AG04450 (cell line): Measurements from ENCODE around the gene TLX3. TPM values are rescaled to one million over a fixed set of nuclear protein-coding genes. Genes with fewer than 3 reads are reported as not detected.

Experiments
- CTCF ChIA-PET: fragments of 300-600, 350-600 bp; formaldehyde crosslinking; extraction: SDS; loops from one replicate; lab custom pipeline; 2022; ENCODE audit warnings: antibody characterized with exemption, inconsistent platforms; lab: Charles Lee
- POLR2A ChIA-PET: fragments of 350-600 bp; formaldehyde crosslinking; extraction: SDS; loops from one replicate; lab custom pipeline; 2021; ENCODE audit warnings: antibody characterized with exemption, inconsistent platforms; lab: Yijun Ruan, JAX
- DNase-seq: peaks from one replicate; pipeline ENCODE4 v3.0.0-alpha.2; 2011; ENCODE audit warnings: low read depth, low spot score
- H3K27ac ChIP-seq: one replicate; pipeline ENCODE4 v1.5.1; 2012; ENCODE audit warnings: low read depth, low read length, control low read depth
- H3K27me3 ChIP-seq: one replicate; pipeline ENCODE4 v1.6.0; 2012; ENCODE audit warnings: low read length; ENCODE audit not compliant: control insufficient read depth, insufficient read depth
- H3K4me3 ChIP-seq: 2 replicates; pipeline ENCODE4 v1.5.1; 2011; ENCODE audit warnings: mild to moderate bottlenecking, low read depth, low read length, control low read depth
- H3K9me3 ChIP-seq: 2 replicates; pipeline ENCODE4 v1.5.1; 2012; ENCODE audit warnings: low read length; ENCODE audit not compliant: control insufficient read depth, insufficient read depth
- polyA plus RNA-seq: library from polyadenylated mRNA; depleted of rRNA; stranded (reverse); fragments of >200 nt; gene quantifications from 2 replicates; pipeline ENCODE4 v1.2.3, GENCODE V29; 2011
- TF ChIP-seq, protein P1 (sequence below): IDR thresholded peaks from 2 replicates; pipeline ENCODE4 v1.5.1; 2011; ENCODE audit warnings: low read depth, low read length, control low read depth, inconsistent platforms

The TLX3 gene
- polyA plus RNA-seq, 1 experiment, result not detected

DNA sequence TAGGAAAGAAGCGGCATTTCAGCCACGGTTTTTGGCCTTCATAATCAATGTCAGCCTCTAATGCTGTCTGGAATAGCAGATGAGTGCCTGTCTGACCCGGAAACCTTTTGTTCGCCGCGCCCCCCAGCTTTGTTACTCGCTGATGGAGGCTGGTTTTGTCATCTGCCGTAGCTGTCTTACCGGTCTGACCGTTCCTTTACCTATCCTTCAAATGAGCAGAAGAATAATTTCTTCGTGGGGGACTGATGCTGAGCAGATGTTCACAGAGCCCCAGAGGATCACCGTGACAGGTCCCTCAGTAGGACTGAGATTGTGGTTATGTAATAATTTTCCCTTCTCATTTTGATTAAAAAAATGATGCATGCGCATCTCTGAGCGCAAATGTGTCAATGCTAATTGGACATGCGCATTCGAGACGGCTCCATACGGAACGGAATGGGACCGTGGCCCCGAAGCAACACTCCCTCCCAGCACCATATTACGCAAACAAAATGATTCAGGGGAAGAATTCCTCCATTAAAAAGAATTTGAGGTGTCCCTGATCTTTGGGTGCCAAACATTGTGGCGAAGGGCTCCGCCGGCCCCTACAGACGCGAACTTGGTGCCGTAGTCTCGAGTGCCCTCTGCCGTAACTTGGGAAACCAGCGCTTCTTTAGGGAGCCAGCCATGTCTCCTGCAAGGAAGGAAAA, 27.6 kb downstream of the TLX3 start:
- Histone ChIP-seq H3K27ac (no peak overlapping the region), H3K9me3 (no peaks in the 10 kb centered on the region), H3K27me3 (peaks cover 22% of the 10 kb centered on the region), H3K4me3 (peak overlapping the region; percentile 60)
- CTCF ChIA-PET, result interaction anchor here (0.7 to 15.3 kb wide), 15 partner anchors 10 to 592 kb away, joined by 3 to 387 read pairs (median 3); no protein-coding TSS in a partner anchor
- TF ChIP-seq, protein P1, sequence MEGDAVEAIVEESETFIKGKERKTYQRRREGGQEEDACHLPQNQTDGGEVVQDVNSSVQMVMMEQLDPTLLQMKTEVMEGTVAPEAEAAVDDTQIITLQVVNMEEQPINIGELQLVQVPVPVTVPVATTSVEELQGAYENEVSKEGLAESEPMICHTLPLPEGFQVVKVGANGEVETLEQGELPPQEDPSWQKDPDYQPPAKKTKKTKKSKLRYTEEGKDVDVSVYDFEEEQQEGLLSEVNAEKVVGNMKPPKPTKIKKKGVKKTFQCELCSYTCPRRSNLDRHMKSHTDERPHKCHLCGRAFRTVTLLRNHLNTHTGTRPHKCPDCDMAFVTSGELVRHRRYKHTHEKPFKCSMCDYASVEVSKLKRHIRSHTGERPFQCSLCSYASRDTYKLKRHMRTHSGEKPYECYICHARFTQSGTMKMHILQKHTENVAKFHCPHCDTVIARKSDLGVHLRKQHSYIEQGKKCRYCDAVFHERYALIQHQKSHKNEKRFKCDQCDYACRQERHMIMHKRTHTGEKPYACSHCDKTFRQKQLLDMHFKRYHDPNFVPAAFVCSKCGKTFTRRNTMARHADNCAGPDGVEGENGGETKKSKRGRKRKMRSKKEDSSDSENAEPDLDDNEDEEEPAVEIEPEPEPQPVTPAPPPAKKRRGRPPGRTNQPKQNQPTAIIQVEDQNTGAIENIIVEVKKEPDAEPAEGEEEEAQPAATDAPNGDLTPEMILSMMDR, result peak; percentile 88
- POLR2A ChIA-PET, result no interaction called here
- DNase-seq, result peak; percentile 41

DNA sequence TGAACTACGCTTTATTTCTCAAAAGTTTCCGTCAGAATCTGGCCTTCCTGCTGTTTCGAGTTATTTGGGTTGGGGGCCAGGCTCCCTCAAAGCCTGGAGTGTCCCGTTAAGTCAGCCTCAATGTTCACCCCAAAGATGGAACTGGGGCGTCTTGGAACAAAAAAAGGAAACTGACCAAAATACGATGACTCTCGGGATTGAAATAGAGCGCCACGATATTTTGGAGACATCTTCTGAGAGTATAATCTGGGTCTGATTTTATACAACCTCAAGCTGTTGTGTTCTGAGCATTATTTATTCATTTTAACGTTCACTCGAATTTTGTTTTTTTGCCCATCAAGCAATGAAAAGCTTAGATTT, 28.1 kb downstream of the TLX3 start:
- ChIA-PET POLR2A (no interaction called here), CTCF (interaction anchor here (0.6 to 15.3 kb wide), 14 partner anchors 9 to 592 kb away, joined by 3 to 387 read pairs (median 4); no protein-coding TSS in a partner anchor)
- peak overlapping the region; percentile 60 for H3K4me3 ChIP-seq
- TF ChIP-seq, protein P1, result no peak
- H3K27me3 ChIP-seq, result peaks cover 22% of the 10 kb centered on the region
- H3K9me3 ChIP-seq, result no peaks in the 10 kb centered on the region
- no peak overlapping the region for H3K27ac ChIP-seq
- DNase-seq, result no peak

DNA sequence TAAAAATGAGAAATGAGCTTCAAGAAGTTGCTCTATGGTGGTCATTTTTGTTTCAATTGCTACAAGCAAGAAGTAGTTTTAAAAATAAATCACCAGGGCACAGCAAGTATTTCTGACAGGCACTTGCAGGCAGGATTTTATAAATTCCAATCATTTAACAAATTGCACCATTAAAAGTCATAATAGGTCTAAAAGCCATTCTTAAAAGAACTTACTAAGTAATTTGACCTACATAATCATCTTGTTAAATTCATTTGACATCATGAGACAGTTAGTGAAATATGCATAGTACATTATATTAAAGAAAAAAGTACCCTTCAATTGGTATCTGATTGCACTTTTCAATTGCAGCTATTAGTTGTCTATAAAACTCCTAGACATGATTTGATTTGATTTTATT, 31.0 kb downstream of the TLX3 start:
- CTCF ChIA-PET, result interaction anchor here (1.0 to 15.3 kb wide), 4 partner anchors 9 to 595 kb away, joined by 3 to 387 read pairs (median 8); no protein-coding TSS in a partner anchor
- Histone ChIP-seq H3K27me3 (peaks cover 17% of the 10 kb centered on the region), H3K27ac (no peak overlapping the region), H3K4me3 (no peak overlapping the region), H3K9me3 (no peaks in the 10 kb centered on the region)
- POLR2A ChIA-PET, result no interaction called here
- DNase-seq, result no peak
- TF ChIP-seq, protein P1, result no peak

DNA sequence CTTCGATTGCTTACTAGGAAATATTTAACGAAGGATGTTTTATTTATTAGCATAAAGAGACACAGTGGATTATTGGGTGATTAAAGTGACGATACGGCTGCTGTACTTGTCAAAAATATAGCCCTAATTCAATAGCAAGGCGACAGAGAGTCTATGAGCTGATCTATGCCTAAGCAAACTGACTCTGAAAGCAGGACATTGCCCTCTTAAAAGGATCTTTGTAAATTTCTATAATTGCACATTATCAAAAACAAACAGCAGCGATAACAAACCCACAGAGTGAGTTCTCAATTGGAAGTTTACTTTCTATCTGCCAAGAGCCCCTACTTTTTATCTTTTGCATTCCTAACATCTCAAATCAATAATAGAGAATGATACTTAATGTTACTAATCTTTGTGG, 31.4 kb downstream of the TLX3 start:
- ChIA-PET CTCF (interaction anchor here (1.0 to 15.3 kb wide), 6 partner anchors 9 to 531 kb away, joined by 3 to 387 read pairs (median 4); no protein-coding TSS in a partner anchor), POLR2A (no interaction called here)
- DNase-seq, result no peak
- no peaks in the 10 kb centered on the region for H3K9me3 ChIP-seq
- peaks cover 15% of the 10 kb centered on the region for H3K27me3 ChIP-seq
- H3K4me3 ChIP-seq, result no peak overlapping the region
- H3K27ac ChIP-seq, result no peak overlapping the region
- TF ChIP-seq, protein P1, result no peak
